ENCODE results near the gene APOBEC3A.

DNA sequence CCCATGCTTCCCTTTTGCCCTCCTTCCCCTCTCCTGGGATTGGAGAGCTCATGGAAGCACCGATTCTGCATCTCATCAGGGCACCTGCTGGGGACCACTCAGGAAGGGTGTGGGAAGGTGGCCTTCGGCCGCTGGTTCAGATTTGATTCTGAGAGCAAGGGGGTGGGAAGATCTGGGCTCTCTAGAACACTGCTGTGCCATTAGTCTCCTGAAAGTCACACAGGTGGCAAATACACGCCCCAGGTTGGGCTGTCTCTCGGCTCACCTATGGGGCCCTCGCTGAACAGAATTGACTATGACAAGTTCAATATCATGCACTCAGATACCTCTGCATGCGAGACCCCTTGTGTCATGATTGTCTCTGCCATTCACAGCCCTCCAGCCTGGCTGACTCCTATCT lies 12.8 kb upstream of the APOBEC3A start:
- TF ChIP-seq, protein P1, sequence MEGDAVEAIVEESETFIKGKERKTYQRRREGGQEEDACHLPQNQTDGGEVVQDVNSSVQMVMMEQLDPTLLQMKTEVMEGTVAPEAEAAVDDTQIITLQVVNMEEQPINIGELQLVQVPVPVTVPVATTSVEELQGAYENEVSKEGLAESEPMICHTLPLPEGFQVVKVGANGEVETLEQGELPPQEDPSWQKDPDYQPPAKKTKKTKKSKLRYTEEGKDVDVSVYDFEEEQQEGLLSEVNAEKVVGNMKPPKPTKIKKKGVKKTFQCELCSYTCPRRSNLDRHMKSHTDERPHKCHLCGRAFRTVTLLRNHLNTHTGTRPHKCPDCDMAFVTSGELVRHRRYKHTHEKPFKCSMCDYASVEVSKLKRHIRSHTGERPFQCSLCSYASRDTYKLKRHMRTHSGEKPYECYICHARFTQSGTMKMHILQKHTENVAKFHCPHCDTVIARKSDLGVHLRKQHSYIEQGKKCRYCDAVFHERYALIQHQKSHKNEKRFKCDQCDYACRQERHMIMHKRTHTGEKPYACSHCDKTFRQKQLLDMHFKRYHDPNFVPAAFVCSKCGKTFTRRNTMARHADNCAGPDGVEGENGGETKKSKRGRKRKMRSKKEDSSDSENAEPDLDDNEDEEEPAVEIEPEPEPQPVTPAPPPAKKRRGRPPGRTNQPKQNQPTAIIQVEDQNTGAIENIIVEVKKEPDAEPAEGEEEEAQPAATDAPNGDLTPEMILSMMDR (IDR thresholded peaks at IDR 0.05) = no peak
- TF ChIP-seq EP300 (IDR thresholded peaks at IDR 0.05) (no peak), POLR2A (IDR thresholded peaks at IDR 0.05) (no peak)
